Large intestine (tissue), 3 donors: Measurements from ENCODE around the gene TRIM50. TPM values are rescaled to one million over a fixed set of nuclear protein-coding genes. Genes with fewer than 3 reads are reported as not detected.
"Not testable (repeated sequence)": the region's sequence is repeated elsewhere in the genome, so short reads cannot be mapped to it uniquely, and the experiment has no call there.

Experiments
- DNase-seq, 2 donors: peaks; one replicate each; pipeline versions ENCODE4 v3.0.0 to v3.0.0-alpha.2; 2013
- H3K27ac ChIP-seq: one replicate; pipeline ENCODE4 v1.5.1; 2013; ENCODE audit warnings: low read length
- H3K27me3 ChIP-seq: 2 replicates; pipeline ENCODE4 v1.6.1; 2013; ENCODE audit warnings: low read length; ENCODE audit not compliant: control insufficient read depth, insufficient read depth
- H3K36me3 ChIP-seq: 2 replicates; pipeline ENCODE4 v1.6.1; 2013; ENCODE audit warnings: low read length; ENCODE audit not compliant: control insufficient read depth, insufficient read depth
- H3K4me1 ChIP-seq: one replicate; pipeline ENCODE4 v1.6.1; 2013; ENCODE audit warnings: low read length; ENCODE audit not compliant: control insufficient read depth, insufficient read depth
- H3K4me3 ChIP-seq: one replicate; pipeline ENCODE4 v1.5.1; 2013; ENCODE audit warnings: low read length
- H3K9me3 ChIP-seq: one replicate; pipeline ENCODE4 v1.6.1; 2013; ENCODE audit warnings: mild to moderate bottlenecking, low read depth, low read length, moderate library complexity; ENCODE audit not compliant: control insufficient read depth
- WGBS: methylation state at CpG from one replicate; pipeline ENCODE4 v1.1.5; 2013; ENCODE audit warnings: low lambda C conversion rate; ENCODE audit not compliant: insufficient coverage; 5-methylcytosine and 5-hydroxymethylcytosine counted together
- polyA plus RNA-seq: library from polyadenylated mRNA; unstranded; fragments of 120-200 nt; gene quantifications from one replicate; pipeline ENCODE4 v1.2.1, GENCODE V29; 2013

TRIM50 gene
- polyA plus RNA-seq, 1 donor = 0.42 TPM

DNA sequence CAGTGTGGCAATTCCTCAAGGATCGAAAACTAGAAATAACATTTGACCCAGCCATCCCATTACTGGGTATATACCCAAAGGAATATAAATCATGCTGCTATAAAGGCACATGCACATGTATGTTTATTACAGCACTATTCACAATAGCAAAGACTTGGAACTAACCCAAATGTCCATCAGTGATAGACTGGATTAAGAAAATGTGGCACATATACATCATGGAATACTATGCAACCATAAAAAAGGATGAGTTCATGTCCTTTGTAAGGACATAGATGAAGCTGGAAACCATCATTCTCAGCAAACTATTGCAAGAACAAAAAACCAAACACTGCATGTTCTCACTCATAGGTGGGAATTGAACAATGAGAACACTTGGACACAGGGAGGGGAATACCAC lies 32.7 kb upstream of the TRIM50 start:
- not testable (repeated sequence) for H3K27ac ChIP-seq, H3K9me3 ChIP-seq, H3K27me3 ChIP-seq, H3K36me3 ChIP-seq, H3K4me1 ChIP-seq, H3K4me3 ChIP-seq, DNase-seq
- no CpG with 5 or more reads among the region's 1 CpG for WGBS

DNA sequence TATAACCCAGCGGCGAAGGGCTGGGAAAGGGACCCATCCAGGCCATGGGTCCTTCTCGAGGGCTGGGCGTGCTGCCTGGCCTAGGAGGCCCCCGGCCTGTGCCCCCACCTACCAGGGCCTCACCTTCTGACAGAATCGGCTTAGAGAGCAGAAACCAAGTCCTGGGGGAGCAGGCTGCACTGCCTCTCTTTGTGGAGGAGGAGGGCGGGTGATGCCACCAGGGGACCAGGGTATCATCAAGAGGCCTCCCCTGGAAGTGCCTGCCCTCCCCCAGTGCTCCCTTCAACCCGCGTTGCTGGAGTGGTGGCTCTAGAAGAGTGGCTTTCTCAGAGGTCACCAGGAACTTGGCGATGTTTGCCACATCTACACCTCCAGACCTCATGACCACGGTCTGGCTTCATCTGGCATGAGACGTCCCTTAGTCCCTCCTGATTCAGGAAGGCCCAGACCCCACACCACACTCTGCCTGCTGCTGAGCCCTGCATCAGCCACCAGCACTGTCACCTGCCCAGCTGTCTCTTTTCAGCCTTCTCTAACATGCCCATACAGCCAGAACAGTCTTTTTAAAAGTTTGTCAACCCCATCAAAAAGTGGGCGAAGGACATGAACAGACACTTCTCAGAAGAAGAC lies 32.0 kb upstream of the TRIM50 start:
- Histone ChIP-seq H3K36me3 (no peaks in the 10 kb centered on the region), H3K27ac (no peak overlapping the region), H3K4me1 (no peaks in the 10 kb centered on the region), H3K27me3 (peaks cover 6% of the 10 kb centered on the region), H3K4me3 (no peak overlapping the region), H3K9me3 (no peaks in the 10 kb centered on the region)
- DNase-seq = no peak
- no CpG with 5 or more reads among the region's 13 CpGs for WGBS

DNA sequence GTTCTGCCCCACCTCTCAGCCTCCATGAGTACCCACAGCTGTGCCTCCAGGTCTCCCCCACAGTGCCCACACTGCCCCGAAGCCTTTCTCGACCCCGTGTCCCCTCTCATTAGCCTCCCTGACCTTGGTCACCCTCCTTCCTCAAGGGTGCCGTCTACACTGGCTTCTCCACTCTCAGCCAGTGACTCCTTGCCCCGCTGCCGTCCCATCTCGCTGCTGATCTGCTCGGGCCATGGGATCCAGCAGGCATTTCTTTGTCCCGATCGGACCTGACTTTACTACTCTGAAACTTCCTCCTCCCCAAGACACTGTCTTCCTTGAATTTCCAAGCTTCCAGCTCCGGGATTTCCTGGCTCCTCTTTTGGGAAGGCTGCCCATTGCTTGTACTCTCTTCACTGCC lies 31.4 kb upstream of the TRIM50 start:
- DNase-seq = no peak
- WGBS = no CpG with 5 or more reads among the region's 11 CpGs

GRCh38 chr7:73358590-73359275 lies 30.9 kb upstream of the TRIM50 start:
- WGBS = 0% methylated on average over 1 of the region's 21 CpGs
- H3K4me1 ChIP-seq = no peaks in the 10 kb centered on the region
- H3K9me3 ChIP-seq = no peaks in the 10 kb centered on the region
- H3K27me3 ChIP-seq = no peaks in the 10 kb centered on the region
- no peak for DNase-seq
- H3K36me3 ChIP-seq = no peaks in the 10 kb centered on the region
- no peak overlapping the region for H3K27ac ChIP-seq
- no peak overlapping the region for H3K4me3 ChIP-seq

More for the DNA sequence above, 31.4 kb upstream of the TRIM50 start:
- no peaks in the 10 kb centered on the region for H3K4me1 ChIP-seq
- no peaks in the 10 kb centered on the region for H3K36me3 ChIP-seq
- no peak overlapping the region for H3K4me3 ChIP-seq
- H3K27me3 ChIP-seq = peaks cover 5% of the 10 kb centered on the region
- no peaks in the 10 kb centered on the region for H3K9me3 ChIP-seq
- H3K27ac ChIP-seq = no peak overlapping the region

DNA sequence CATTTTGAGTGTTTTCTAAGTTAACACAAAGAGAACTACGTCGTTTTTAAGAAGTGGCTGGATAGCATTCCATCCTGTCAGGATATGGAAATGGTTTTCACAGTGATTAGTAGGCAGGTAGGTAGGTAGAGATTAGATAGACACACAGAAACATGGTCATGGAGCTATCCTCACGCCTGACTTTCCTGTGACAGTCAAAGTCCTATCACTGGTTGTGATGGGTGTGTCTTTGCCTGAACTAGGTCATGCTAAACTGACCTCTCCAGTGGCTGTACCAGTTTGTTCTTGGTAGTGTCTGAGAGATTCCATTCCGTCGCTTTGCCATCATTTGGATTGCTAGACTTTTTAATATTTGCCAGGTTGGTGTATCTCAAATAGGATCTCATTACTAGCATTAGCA lies 28.3 kb upstream of the TRIM50 start:
- WGBS = no CpG with 5 or more reads among the region's 5 CpGs
- H3K27me3 ChIP-seq = no peaks in the 10 kb centered on the region
- H3K36me3 ChIP-seq = no peaks in the 10 kb centered on the region
- no peak overlapping the region for H3K4me3 ChIP-seq
- H3K4me1 ChIP-seq = no peaks in the 10 kb centered on the region
- H3K9me3 ChIP-seq = no peaks in the 10 kb centered on the region
- no peak overlapping the region for H3K27ac ChIP-seq
- peak; percentile 50 to 78 for DNase-seq

- Histone ChIP-seq H3K9me3 (no peaks in the 10 kb centered on the region), H3K27ac (no peak overlapping the region), H3K36me3 (no peaks in the 10 kb centered on the region), H3K4me3 (no peak overlapping the region), H3K27me3 (no peaks in the 10 kb centered on the region), H3K4me1 (no peaks in the 10 kb centered on the region)
- WGBS = no CpG with 5 or more reads among the region's 17 CpGs
- DNase-seq = no peak
Measured at GRCh38 chr7:73354821-73355220, 26.9 kb upstream of the TRIM50 start.

DNA sequence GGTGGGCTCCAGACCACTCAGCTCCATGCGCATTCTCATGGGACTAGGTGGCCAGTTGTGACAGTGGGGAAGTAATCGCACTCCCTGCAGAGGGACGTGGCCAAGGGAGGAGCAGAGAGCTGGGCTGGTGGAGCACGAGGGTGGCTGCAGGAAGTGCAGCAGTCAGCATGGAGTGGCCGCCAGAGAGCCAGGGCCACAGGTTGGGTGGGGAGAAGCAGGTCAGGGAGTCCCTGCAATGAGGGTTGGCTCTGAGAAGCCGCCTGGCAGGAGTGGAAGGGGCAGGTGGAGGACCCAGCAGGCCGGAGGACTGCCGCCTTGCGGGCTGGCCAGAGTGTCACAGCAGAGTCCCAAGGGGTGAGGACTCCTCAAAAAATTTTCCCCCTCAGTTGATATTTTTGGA lies 26.3 kb upstream of the TRIM50 start:
- Histone ChIP-seq H3K36me3 (no peaks in the 10 kb centered on the region), H3K27me3 (no peaks in the 10 kb centered on the region), H3K27ac (no peak overlapping the region), H3K4me1 (no peaks in the 10 kb centered on the region), H3K9me3 (no peaks in the 10 kb centered on the region), H3K4me3 (no peak overlapping the region)
- 83% methylated on average over 1 of the region's 9 CpGs for WGBS
- no peak for DNase-seq

DNA sequence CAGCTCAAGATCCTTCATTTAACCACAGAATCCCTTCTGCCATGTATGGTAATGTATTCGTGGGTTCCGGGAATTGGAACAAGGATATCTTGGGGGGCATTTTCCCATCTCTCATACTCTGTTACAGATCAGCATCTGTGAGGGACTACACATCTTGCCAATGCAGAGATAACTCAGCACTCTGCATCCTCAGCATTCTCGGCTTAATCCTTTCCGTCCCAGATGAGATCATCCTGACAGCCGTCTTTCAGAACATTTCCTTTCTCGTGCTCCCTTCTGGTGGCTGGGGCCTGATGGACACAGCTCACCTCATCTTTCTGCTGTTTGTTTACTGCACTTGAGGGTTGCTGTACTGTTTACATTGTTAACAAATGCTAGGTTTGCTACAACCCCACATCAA lies 25.4 kb upstream of the TRIM50 start:
- H3K27ac ChIP-seq = no peak overlapping the region
- WGBS = no CpG with 5 or more reads among the region's 6 CpGs
- H3K27me3 ChIP-seq = no peaks in the 10 kb centered on the region
- no peak overlapping the region for H3K4me3 ChIP-seq
- H3K36me3 ChIP-seq = no peaks in the 10 kb centered on the region
- no peaks in the 10 kb centered on the region for H3K9me3 ChIP-seq
- H3K4me1 ChIP-seq = no peaks in the 10 kb centered on the region
- DNase-seq = no peak

DNA sequence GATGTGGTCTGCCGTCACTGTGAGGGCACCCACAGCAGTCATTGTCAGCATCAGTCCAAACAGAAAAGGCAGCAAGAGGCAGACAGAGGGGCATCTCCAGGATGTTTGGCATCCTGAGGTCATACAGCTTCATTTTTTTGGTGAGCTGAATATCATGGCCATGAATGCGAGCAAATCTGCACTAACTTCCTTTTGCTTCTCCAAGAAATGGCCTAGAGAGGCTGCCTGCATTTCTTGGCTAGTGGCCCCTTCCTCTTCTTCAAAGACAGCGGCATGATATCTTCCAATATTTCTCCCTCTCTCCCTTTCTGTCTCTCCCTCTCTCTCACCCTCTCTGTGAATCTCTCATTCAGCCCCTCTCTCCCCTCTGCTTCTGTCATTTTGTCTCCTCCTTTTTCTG lies 24.9 kb upstream of the TRIM50 start:
- Histone ChIP-seq H3K4me3 (no peak overlapping the region), H3K9me3 (no peaks in the 10 kb centered on the region), H3K27ac (no peak overlapping the region), H3K4me1 (no peaks in the 10 kb centered on the region), H3K36me3 (no peaks in the 10 kb centered on the region), H3K27me3 (no peaks in the 10 kb centered on the region)
- WGBS = 100% methylated on average over 2 of the region's 3 CpGs
- no peak for DNase-seq

GRCh38 chr7:73351447-73352167 lies 23.7 kb upstream of the TRIM50 start:
- no peaks in the 10 kb centered on the region for H3K36me3 ChIP-seq
- no CpG with 5 or more reads among the region's 6 CpGs for WGBS
- no peak overlapping the region for H3K27ac ChIP-seq
- H3K9me3 ChIP-seq = no peaks in the 10 kb centered on the region
- no peaks in the 10 kb centered on the region for H3K27me3 ChIP-seq
- H3K4me1 ChIP-seq = no peaks in the 10 kb centered on the region
- no peak for DNase-seq
- no peak overlapping the region for H3K4me3 ChIP-seq
